IMR-90 (cell line): ENCODE data around the gene GJC2.

Experiments
- BHLHE40 ChIP-seq: fragments of 150-350 bp; IDR thresholded peaks from 2 replicates; pipeline ENCODE4 v1.6.1; 2016; ENCODE audit warnings: mild to moderate bottlenecking, low read depth, low read length
- FOS ChIP-seq: fragments of 150-350 bp; IDR thresholded peaks from 2 replicates; pipeline ENCODE4 v1.6.1; 2016; ENCODE audit warnings: low read depth, low read length
- POLR2A ChIP-seq: IDR thresholded peaks from 2 replicates; pipeline ENCODE4 v1.6.1; 2012; ENCODE audit warnings: mild to moderate bottlenecking, low read depth, low read length
- RAD21 ChIP-seq: IDR thresholded peaks from 2 replicates; pipeline ENCODE4 v1.6.1; 2012; ENCODE audit warnings: low read length, improper control_type of control experiment
- RCOR1 ChIP-seq: IDR thresholded peaks from 2 replicates; pipeline ENCODE4 v1.6.1; 2012; ENCODE audit warnings: mild to moderate bottlenecking, low read length, improper control_type of control experiment; ENCODE audit not compliant: insufficient replicate concordance
- SMC3 ChIP-seq: fragments of 150-350 bp; IDR thresholded peaks from 2 replicates; pipeline ENCODE4 v1.6.1; 2016; ENCODE audit warnings: low read depth, mild to moderate bottlenecking, antibody characterized with exemption, low read length, moderate library complexity
- TF ChIP-seq, protein P1 (sequence below): fragments of 150-350 bp; IDR thresholded peaks from 2 replicates; pipeline ENCODE4 v1.6.1; 2016; ENCODE audit warnings: low read depth, mild to moderate bottlenecking, low read length, moderate library complexity, borderline replicate concordance
- TF ChIP-seq, protein P2 (sequence below): conservative IDR thresholded peaks from 2 replicates; pipeline ENCODE4 v1.5.1; 2012; ENCODE audit warnings: mild to moderate bottlenecking, low read depth, low read length, improper control_type of control experiment

DNA sequence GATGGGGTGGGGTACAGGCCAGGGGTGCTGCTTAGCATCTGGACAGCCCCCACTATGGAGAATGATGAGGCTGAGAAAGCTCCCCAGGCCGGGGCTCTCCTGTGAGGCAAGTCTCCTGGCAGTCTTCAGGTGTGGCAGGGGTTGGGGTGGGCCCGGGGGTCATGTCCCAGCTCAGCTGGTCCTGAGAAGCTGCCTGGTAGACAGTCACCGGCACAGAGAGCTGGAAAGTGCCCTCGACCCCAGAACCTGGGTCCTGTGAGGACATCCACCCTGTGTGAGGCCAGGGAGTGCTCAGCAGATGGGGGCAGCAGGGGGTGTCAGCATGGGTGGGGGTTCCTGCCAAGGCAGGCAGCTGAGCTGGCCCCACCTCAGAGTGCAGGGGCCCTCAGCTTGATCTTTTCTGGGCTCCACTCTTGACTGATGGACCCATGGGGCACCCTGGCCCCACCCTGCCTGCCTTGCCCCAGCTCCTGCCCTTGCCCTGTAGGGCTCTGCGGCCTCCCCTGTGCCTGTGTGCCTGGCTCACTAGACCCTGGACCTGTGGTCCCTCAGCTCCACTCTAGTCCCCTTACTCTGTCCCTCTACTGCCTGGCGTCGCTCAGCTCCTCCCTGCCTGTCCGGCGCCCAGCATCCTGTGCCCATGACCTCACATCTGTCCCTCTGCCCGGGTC, 21.6 kb downstream of the GJC2 start:
- TF ChIP-seq SMC3 (no peak), BHLHE40 (no peak), POLR2A (no peak), RCOR1 (no peak), FOS (no peak), RAD21 (no peak)
- TF ChIP-seq, protein P1, sequence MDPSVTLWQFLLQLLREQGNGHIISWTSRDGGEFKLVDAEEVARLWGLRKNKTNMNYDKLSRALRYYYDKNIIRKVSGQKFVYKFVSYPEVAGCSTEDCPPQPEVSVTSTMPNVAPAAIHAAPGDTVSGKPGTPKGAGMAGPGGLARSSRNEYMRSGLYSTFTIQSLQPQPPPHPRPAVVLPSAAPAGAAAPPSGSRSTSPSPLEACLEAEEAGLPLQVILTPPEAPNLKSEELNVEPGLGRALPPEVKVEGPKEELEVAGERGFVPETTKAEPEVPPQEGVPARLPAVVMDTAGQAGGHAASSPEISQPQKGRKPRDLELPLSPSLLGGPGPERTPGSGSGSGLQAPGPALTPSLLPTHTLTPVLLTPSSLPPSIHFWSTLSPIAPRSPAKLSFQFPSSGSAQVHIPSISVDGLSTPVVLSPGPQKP, result no peak
- TF ChIP-seq, protein P2, sequence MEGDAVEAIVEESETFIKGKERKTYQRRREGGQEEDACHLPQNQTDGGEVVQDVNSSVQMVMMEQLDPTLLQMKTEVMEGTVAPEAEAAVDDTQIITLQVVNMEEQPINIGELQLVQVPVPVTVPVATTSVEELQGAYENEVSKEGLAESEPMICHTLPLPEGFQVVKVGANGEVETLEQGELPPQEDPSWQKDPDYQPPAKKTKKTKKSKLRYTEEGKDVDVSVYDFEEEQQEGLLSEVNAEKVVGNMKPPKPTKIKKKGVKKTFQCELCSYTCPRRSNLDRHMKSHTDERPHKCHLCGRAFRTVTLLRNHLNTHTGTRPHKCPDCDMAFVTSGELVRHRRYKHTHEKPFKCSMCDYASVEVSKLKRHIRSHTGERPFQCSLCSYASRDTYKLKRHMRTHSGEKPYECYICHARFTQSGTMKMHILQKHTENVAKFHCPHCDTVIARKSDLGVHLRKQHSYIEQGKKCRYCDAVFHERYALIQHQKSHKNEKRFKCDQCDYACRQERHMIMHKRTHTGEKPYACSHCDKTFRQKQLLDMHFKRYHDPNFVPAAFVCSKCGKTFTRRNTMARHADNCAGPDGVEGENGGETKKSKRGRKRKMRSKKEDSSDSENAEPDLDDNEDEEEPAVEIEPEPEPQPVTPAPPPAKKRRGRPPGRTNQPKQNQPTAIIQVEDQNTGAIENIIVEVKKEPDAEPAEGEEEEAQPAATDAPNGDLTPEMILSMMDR, result no peak
